ENCODE data around the gene RRH.

- TF ChIP-seq POLR2A (IDR thresholded peaks at IDR 0.05) (no peak), CTCF (IDR thresholded peaks at IDR 0.05) (no peak)
Observed at GRCh38 chr4:109821185-109821584, 6.6 kb upstream of the RRH start.

Measured in body of pancreas (tissue), 4 donors.